Neural cell (in vitro differentiated cells): ENCODE results near the gene UNC79. TPM values are rescaled to one million over a fixed set of nuclear protein-coding genes. Genes with fewer than 3 reads are reported as not detected.

Source experiments
- H2AFZ ChIP-seq: fragments of 200-600, 300-800 bp; sonication (generic), shearing (Covaris generic); 2 replicates; pipeline ENCODE4 v1.6.0; 2014; ENCODE audit warnings: low read depth, mild to moderate bottlenecking, antibody characterized with exemption, low read length, moderate library complexity
- H3F3A ChIP-seq: fragments of 200-600 bp; shearing (Covaris generic); 2 replicates; pipeline ENCODE4 v1.6.1; 2016; ENCODE audit warnings: mild to moderate bottlenecking, moderate library complexity, mixed read lengths, antibody characterized with exemption, low read length; ENCODE audit not compliant: insufficient read depth, poor library complexity, severe bottlenecking
- H3K27ac ChIP-seq: fragments of 200-600, 300-800 bp; sonication (generic), shearing (Covaris generic); 2 replicates; pipeline ENCODE4 v1.5.1; 2014; ENCODE audit warnings: mild to moderate bottlenecking, low read length, moderate library complexity
- H3K27me3 ChIP-seq: fragments of 300-800, 200-600 bp; sonication (generic), shearing (Covaris generic); 2 replicates; pipeline ENCODE4 v1.6.0; 2014; ENCODE audit warnings: mild to moderate bottlenecking, low read depth, low read length, moderate library complexity; ENCODE audit not compliant: insufficient read depth
- H3K36me3 ChIP-seq: fragments of 300-800, 200-600 bp; sonication (generic), shearing (Covaris generic); 2 replicates; pipeline ENCODE4 v1.5.1; 2014; ENCODE audit warnings: mild to moderate bottlenecking, antibody characterized with exemption, low read length, moderate library complexity; ENCODE audit not compliant: insufficient read depth
- H3K4me2 ChIP-seq: fragments of 300-800, 200-600 bp; sonication (generic), shearing (Covaris generic); 2 replicates; pipeline ENCODE4 v1.6.0; 2014; ENCODE audit warnings: mild to moderate bottlenecking, low read length
- H3K4me3 ChIP-seq: fragments of 300-800, 200-600 bp; sonication (generic), shearing (Covaris generic); 2 replicates; pipeline ENCODE4 v1.5.1; 2014; ENCODE audit warnings: mild to moderate bottlenecking, low read length, moderate library complexity
- H3K79me2 ChIP-seq: fragments of 200-600 bp; shearing (Covaris generic); replicated peaks from 2 replicates; pipeline ENCODE4 v1.6.0; 2014; ENCODE audit warnings: mild to moderate bottlenecking, low read length, moderate library complexity; ENCODE audit not compliant: insufficient read depth
- H3K9ac ChIP-seq: fragments of 300-800, 200-600 bp; sonication (generic), shearing (Covaris generic); 2 replicates; pipeline ENCODE4 v1.6.1; 2016; ENCODE audit warnings: mild to moderate bottlenecking, low read length, mixed read lengths
- H3K9me2 ChIP-seq: fragments of 200-600 bp; shearing (Covaris generic); 2 replicates; pipeline ENCODE4 v1.6.1; 2016; ENCODE audit warnings: mild to moderate bottlenecking, low read length, mixed read lengths; ENCODE audit not compliant: insufficient read depth
- H3K9me3 ChIP-seq: fragments of 200-600, 300-800 bp; sonication (generic), shearing (Covaris generic); 2 replicates; pipeline ENCODE4 v1.6.1; 2016; ENCODE audit warnings: mild to moderate bottlenecking, mixed run types, low read length, moderate library complexity, mixed read lengths
- H4K20me1 ChIP-seq: fragments of 200-600 bp; shearing (Covaris generic); 2 replicates; pipeline ENCODE4 v1.6.1; 2016; ENCODE audit warnings: mild to moderate bottlenecking, mixed run types; ENCODE audit not compliant: insufficient read depth
- EP300 ChIP-seq: fragments of 450-650 bp; conservative IDR thresholded peaks from 2 replicates; pipeline ENCODE4 v1.6.1; 2014; ENCODE audit warnings: antibody characterized with exemption, mild to moderate bottlenecking, moderate library complexity; ENCODE audit not compliant: poor library complexity, severe bottlenecking
- EZH2 ChIP-seq: fragments of 200-600, 300-800 bp; shearing (Covaris generic), sonication (generic); IDR thresholded peaks from 2 replicates; pipeline ENCODE4 v1.6.1; 2014; ENCODE audit warnings: antibody characterized with exemption, low read length, borderline replicate concordance, mild to moderate bottlenecking; ENCODE audit not compliant: insufficient read depth, poor library complexity, severe bottlenecking
- MXI1 ChIP-seq: fragments of 450-650 bp; conservative IDR thresholded peaks from 2 replicates; pipeline ENCODE4 v1.6.1; 2014; ENCODE audit warnings: antibody characterized with exemption, mild to moderate bottlenecking; ENCODE audit not compliant: poor library complexity, severe bottlenecking
- POLR2AphosphoS5 ChIP-seq: IDR thresholded peaks from 2 replicates; pipeline ENCODE4 v1.6.1; 2012
- RAD21 ChIP-seq: fragments of 450-650 bp; conservative IDR thresholded peaks from 2 replicates; pipeline ENCODE4 v1.6.1; 2014; ENCODE audit warnings: antibody characterized with exemption, mild to moderate bottlenecking, moderate library complexity
- REST ChIP-seq: IDR thresholded peaks from 2 replicates; pipeline ENCODE4 v1.6.1; 2012; ENCODE audit warnings: borderline replicate concordance
- SMC3 ChIP-seq: fragments of 450-650 bp; conservative IDR thresholded peaks from 2 replicates; pipeline ENCODE4 v1.6.1; 2014; ENCODE audit warnings: antibody characterized with exemption, mild to moderate bottlenecking, moderate library complexity; ENCODE audit not compliant: poor library complexity
- TAF1 ChIP-seq: IDR thresholded peaks from 2 replicates; pipeline ENCODE4 v1.6.1; 2012; ENCODE audit warnings: low read depth
- polyA minus RNA-seq: library from RNA; depleted of rRNA, polyadenylated mRNA; stranded (reverse); fragments of >200 nt; gene quantifications from 2 replicates; pipeline ENCODE4 v1.2.3, GENCODE V29; 2014
- polyA plus RNA-seq: library from polyadenylated mRNA; depleted of rRNA; stranded (reverse); fragments of >200 nt; gene quantifications from 2 replicates; pipeline ENCODE4 v1.2.3, GENCODE V29; 2014
- TF ChIP-seq, protein P1 (sequence below): fragments of 450-650 bp; IDR thresholded peaks from 2 replicates; pipeline ENCODE4 v1.5.1; 2014; ENCODE audit warnings: antibody characterized with exemption, mild to moderate bottlenecking, moderate library complexity; ENCODE audit not compliant: poor library complexity, severe bottlenecking

The UNC79 gene
- 22.6 and 26.0 TPM in 2 replicates for polyA plus RNA-seq
- polyA minus RNA-seq, result 85.5 and 101 TPM in 2 replicates

DNA sequence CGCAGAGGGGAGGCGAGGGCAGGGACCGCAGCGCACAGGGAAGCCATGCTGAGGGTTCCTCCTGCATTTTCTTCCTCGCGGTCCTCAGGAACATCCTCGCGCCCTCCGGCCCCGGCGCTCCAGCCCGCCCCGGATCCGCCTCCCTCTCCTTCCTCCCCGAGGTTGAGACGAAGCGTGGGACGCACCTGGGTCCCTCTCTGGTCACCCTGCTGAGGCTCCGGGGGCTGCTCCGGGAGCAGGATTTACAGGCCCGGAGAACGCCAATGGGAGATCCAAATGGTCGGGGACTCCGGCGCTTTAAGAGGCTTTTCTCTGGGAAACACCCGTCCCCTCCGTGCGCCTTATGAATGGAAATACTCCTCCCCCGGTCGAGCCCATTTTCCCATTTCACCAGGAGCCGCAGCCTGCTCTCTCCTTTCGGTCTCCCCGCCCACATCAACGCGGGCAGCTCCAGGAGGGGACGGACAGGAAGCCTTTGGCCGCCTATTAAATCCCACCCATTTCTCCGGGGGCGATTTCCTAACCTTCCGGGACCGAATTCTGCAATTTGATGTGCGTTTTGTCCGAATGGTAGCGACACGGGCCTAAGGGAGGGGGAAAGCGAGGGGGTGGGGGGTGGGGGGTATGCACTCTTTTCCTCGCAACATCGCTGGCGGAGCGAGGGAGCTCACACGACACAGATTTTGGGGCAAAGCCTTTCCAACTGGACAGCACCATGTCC lies at the start of gene UNC79:
UNC79 (plus strand) TSS at position 625 of the 721 bp plus-strand sequence; CDS start at position 716, 91 bp downstream.
- peak within 1 kb of the TSS; percentile 94 for H3K9ac ChIP-seq

DNA sequence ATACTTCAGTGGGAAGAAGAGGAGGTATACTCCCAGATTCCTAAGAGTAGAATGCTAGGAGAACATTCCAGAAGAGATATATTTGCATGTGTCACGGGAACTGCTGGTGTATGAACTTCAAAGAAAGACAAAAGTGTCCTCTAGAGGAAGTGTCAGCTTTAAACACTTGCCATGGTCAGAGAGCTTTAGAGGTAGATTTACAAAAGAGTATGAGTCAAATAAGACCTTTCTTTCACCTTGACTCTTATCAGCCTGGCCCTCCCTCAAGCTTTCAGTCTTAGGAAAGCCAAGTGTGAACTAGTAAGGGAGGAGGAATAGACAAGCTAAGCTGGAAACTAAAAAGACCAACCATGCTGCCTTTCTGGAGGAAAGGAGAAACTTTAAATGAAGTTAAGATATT lies 49.1 kb upstream of the UNC79 start:
- no peak overlapping the region for H3K4me3 ChIP-seq
- H3K9me3 ChIP-seq, result no peaks in the 10 kb centered on the region
- H3K9ac ChIP-seq, result no peak overlapping the region
- no peaks in the 10 kb centered on the region for H3K9me2 ChIP-seq
- no peaks in the 10 kb centered on the region for H4K20me1 ChIP-seq
- H2AFZ ChIP-seq, result no peak overlapping the region
- no peaks in the 10 kb centered on the region for H3K27me3 ChIP-seq
- no peak overlapping the region for H3K27ac ChIP-seq
- H3K79me2 ChIP-seq, result no peaks in the 10 kb centered on the region
- no peak overlapping the region for H3K4me2 ChIP-seq
- H3K36me3 ChIP-seq, result no peaks in the 10 kb centered on the region
- no peaks in the 10 kb centered on the region for H3F3A ChIP-seq
- TF ChIP-seq EP300, result no peak
- no peak for TF ChIP-seq TAF1
- no peak for TF ChIP-seq SMC3
- no peak for TF ChIP-seq MXI1
- no peak for TF ChIP-seq EZH2
- TF ChIP-seq RAD21, result no peak
- TF ChIP-seq POLR2AphosphoS5, result no peak
- TF ChIP-seq, protein P1, sequence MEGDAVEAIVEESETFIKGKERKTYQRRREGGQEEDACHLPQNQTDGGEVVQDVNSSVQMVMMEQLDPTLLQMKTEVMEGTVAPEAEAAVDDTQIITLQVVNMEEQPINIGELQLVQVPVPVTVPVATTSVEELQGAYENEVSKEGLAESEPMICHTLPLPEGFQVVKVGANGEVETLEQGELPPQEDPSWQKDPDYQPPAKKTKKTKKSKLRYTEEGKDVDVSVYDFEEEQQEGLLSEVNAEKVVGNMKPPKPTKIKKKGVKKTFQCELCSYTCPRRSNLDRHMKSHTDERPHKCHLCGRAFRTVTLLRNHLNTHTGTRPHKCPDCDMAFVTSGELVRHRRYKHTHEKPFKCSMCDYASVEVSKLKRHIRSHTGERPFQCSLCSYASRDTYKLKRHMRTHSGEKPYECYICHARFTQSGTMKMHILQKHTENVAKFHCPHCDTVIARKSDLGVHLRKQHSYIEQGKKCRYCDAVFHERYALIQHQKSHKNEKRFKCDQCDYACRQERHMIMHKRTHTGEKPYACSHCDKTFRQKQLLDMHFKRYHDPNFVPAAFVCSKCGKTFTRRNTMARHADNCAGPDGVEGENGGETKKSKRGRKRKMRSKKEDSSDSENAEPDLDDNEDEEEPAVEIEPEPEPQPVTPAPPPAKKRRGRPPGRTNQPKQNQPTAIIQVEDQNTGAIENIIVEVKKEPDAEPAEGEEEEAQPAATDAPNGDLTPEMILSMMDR, result no peak

More for the DNA sequence above, at the start of gene UNC79:
- no peaks in the 10 kb centered on the region for H3K9me2 ChIP-seq
- peak within 1 kb of the TSS; percentile 71 for H3K4me3 ChIP-seq
- H3K4me2 ChIP-seq, result peak within 1 kb of the TSS; percentile 94
- H3K36me3 ChIP-seq, result no peaks in the 10 kb centered on the region
- peaks cover 36% of the 10 kb centered on the region for H3K79me2 ChIP-seq
- peaks cover 5% of the 10 kb centered on the region for H3F3A ChIP-seq
- peak within 1 kb of the TSS; percentile 96 for H3K27ac ChIP-seq
- H2AFZ ChIP-seq, result peak within 1 kb of the TSS; percentile 70
- no peaks in the 10 kb centered on the region for H4K20me1 ChIP-seq
- H3K9me3 ChIP-seq, result no peaks in the 10 kb centered on the region
- TF ChIP-seq MXI1 (peak; percentile 76), POLR2AphosphoS5 (peak; percentile 68), SMC3 (peak; percentile 42), EZH2 (no peak), EP300 (no peak), RAD21 (peak; percentile 46), REST (peak; percentile 79), TAF1 (peak; percentile 47)
- TF ChIP-seq, protein P1, result no peak
- H3K27me3 ChIP-seq, result peaks cover 3% of the 10 kb centered on the region
